HG02763 (cell line): Measurements from ENCODE around the gene PRRT1.
"Not testable (repeated sequence)": the region's sequence is repeated elsewhere in the genome, so short reads cannot be mapped to it uniquely, and the experiment has no call there.

Experiments used
- ATAC-seq: cut with Tn5 transposase; IDR thresholded peaks from one replicate; pipeline ENCODE4 v1.9.1; 2021; ENCODE audit warnings: mild to moderate bottlenecking, moderate library complexity; ENCODE audit not compliant: unreplicated experiment

The PRRT1 gene

DNA sequence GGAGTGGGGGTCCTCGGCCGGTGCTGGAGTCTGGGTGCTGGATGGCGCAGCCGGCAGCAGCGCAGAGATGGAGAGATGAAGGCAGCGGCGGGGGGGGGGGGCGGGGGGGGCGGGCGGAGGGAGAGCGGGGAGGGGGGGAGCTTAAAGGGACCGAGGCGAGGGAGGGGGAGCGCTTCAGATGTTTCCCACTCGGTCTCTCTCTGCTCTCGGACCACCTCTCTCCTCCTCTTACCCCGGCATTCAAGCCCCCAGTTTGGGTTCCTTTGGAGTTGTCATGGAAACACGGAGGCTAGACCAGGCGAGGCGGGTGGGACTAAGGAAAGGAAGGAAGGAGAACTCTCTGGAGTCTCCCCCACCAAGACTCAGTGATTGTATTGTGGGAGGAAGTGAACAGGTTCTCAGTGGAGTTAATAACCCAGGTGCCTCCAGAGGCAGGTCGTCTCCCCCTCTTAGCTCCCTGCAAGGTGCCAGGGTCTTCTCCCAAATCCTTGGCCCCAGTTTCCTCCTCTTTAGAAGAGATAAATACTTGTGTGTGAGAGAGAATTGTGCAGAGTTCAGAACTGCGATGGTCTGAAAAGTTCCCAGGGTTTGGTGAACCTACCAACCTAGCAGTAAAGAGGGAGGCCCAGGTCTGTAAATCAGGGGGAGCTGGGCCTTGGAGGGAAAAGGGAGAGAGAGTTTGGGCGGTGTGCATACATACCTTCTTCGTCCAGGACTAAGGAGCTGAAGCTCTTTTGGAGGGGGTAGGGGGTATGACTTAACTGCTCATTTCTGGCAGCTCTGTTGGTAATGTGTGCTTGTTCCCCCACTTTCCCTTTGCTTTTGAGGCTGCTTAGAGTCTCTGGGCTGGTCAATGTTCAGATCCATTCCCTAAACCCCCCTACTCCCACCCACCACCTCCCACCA, at the start of gene PRRT1:
Gene PRRT1, minus strand, starts transcription at position 77 of the 906 bp plus-strand sequence. CDS start 112 bp downstream, outside the sequence.
- no peak for ATAC-seq

DNA sequence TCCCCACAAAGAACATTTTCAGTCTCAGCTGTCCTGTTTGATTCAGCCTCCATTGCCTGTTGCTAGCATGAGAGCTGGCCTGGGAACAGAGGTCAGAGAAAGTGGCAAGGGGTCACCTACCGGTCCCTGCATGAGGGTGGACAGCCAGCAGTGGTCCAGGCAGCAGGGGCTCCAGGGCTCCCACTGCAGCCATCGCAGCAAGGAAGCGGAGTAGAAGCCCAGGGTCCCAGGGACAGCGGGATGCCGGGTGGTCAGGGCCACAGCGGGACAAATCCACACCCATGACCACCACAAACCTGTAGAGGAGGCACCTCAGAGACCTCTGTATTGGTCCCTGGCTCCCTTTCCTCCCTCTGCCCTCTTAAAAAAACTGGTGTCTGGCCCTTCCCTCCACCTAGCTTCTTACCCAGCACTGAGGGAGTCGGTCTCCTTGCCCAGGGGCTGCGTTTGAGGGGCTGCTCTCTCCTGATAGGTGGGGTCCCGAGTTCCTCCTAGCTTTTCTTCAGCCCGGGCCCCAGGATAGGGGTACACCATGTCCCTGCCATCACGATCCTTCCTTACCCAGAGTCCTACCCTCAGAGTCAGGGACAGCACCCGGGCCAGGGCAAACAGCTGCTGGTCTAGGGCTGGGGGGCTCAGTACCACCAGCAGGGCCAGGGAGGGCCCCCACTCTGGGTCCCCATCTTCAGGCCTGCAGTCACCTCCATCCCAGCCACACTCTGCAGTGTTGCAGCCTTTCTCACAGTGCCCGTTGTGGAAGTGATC, 49.2 kb upstream of the PRRT1 start:
- no peak for ATAC-seq

DNA sequence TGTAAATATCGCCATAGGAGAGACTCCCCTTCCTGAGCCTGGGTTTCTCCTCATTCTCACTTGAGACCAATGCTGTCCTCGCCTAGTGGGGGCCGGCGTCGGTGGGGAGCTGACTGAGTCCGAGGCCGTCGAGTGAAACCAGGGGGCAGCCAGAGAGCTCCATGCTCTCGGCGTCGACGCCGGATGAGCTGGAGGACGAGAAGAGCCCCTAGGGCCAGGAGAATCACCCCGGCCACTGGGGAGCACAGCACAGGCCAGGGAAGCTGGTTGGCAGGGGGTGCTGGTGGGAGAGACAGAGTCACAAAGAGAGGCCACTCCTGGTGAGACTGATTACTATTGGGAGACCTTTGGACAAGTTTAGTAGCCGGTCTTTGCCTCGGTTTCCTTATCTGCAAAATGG, 47.1 kb upstream of the PRRT1 start:
- ATAC-seq = no peak

DNA sequence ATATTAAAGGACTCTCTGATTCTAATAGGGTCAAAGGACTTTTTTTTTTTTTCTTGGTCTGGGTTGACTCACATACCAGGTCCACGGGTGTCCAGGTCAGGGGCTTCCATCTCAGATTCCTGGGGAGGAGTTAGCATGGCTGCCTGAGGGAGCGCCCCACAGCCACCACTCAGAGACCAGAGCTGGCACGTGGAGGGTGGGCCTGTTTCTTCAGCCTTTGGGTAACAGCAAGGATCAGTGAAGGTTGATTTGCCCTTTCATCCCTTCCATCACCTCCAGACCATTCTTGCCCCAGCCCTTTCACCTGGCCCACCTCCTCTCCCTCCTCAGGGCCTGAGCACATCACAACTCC, 46.6 kb upstream of the PRRT1 start:
- ATAC-seq = no peak

DNA sequence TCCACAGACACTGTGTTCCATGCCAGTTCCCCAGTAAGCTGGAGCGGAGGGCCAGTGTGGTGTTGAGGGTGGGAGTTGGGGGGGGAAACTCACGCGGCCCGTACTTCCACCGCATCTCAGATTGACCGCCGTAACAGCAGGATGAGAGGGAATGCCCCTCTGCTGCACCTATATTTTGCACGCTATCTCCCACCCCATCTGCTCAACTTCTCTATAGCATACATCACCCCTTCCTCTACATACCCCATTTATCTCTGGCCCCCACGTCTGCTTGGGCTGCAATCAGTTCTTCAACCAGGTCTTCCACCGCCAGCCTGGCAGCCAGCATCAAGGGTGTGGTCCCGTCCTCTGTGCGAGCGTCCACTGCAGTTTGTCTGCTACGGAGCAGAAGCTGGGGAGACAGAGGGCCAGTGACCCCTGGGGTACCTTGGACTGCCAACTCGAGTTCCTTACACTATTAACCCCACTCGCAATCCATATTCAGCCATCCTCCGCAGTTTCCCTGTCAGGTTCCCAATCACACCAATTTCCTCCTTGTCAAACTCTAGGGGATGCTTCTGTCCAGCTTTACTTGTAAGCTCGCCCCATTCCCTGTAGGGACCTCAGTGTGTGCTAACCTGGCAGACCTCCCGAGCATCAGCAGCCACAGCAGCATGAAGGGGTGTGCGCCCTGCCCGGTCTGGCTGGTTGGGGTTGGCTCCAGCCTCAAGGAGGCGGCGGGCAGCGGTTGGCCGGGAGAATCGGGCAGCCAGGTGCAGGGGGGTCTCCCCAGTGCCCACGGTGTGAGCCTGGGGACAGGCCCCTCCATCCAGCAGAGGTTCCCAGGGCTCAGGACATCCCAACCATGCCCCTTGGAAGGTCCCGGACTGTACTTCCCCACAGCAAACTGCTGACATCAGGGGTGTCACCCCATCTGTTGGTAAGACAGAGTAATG, 45.2 kb upstream of the PRRT1 start:
- no peak for ATAC-seq

DNA sequence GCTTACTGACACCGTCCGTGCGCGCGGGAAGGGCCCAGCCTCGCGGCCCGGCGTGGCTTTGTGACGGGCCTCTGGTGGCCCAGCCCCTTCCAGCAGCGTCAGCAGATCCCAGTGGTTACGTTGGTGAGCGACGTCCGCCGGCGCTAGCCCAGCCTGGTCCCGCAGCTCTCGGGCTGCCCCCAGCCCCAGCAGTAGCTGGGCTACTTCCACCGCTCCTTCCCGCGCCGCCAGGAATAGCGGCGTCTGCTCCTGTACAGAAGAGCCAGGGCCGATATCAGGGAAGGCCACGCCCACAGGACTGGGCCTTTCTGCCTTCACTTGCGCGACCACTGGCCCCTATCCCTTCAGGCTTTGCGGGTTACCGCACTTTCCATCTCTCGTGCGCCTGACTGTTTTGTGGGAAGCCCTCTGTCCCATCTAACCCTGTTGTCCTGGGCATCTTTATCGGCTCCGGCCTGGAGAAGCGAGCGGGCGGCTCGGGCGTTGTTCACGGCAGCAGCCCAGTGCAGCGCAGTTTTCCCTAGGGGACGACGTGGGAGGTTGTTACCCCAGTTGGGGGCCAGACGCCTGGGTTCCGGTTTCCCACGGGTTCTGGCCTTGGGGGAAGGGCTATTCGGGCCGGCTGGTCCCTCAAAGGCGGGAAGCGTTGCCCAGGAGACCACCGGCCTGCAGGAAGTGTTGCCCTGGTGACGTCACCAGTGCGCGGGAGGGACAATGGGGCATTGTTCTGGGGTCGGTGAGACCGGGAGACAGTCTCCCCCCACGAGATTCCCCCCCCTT, 44.4 kb upstream of the PRRT1 start:
- peak; percentile 16 for ATAC-seq

DNA sequence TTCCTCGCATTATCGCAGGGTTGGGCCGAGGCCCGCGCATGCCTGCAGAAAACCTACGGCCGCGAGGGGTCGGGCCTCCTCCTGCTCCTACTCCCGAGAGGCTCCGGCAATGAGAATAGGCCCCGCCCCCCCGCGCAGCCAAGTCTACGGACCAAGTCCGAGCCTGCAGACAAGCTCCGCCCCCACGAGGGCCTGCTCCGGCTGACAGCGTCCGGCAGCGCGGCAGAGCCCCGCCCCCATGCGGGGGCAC, 43.8 kb upstream of the PRRT1 start:
- ATAC-seq = peak; percentile 70

DNA sequence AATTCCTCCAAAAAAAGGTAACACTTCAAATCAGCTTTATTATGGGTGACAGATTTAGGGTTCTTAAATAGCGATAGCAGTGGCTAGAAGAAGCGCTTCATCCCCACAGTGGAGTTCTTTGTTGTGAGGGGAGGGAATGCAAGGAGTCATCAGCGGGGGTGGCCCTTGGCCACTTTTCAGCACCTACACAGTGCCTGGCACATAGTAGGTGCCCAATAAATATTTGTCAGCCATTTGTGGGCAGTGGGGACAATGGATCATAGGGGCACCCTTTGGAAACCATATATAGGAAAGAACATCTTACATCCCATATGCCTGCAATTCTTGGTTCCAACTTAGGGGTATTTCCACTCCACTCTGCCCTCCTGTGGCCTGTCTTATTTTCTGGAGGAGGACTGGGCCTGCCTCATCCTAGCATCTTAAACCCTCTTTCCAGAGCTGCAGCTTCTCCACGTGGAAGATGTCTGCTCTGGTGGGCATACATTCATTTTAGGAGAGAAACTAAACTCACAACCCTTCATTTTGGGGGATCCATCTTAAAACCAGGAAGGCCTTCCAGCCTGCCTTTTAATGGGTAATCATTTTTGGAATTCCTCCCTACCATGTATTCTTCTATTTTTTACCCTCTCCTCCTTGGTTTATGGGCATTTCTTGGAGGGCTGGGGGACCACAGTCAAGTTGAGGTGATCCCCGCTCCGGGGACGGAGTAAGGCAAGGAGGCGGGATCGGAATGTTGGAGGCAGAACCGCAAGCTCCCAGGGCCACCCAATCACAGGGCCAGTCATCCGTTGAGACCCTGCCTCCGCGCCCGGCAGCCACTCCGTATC, 43.3 kb upstream of the PRRT1 start:
- ATAC-seq = peak; percentile 74

DNA sequence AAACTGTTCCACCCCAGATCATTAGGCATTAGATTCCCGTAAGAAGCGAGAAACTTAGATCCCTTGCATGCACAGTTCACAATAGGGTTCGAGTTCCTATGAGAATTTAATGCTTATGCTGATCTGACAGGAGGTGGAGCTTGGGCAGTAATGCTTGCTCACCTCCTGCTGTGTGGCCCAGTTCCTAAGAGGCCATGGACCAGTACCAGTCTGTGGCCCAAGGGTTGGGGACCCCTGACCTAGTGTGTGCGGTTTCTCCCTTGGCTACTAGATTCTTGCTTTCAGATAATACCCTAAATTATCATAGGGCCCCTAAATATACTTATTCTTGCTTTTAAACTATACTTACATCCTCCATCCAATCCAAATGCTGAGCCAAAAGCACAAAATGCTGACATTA, 42.6 kb upstream of the PRRT1 start:
- ATAC-seq = no peak

DNA sequence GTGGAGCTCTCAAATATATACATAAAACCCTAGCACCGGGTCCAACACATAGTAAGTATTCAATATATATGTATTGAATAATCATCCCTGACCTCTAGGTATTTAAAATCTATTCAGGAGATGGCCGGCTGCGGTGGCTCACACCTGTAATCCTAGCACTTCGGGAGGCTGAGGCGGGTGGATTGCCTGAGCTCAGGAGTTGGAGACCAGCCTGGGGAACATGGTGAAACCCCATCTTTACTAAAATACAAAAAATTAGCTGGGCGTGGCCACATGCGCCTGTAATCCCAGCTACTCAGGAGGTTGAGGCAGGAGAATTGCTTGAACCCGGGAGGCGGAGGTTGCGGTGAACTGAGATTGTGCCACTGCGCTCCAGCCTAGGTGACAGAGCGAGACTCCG, 41.4 kb upstream of the PRRT1 start:
- ATAC-seq = not testable (repeated sequence)

DNA sequence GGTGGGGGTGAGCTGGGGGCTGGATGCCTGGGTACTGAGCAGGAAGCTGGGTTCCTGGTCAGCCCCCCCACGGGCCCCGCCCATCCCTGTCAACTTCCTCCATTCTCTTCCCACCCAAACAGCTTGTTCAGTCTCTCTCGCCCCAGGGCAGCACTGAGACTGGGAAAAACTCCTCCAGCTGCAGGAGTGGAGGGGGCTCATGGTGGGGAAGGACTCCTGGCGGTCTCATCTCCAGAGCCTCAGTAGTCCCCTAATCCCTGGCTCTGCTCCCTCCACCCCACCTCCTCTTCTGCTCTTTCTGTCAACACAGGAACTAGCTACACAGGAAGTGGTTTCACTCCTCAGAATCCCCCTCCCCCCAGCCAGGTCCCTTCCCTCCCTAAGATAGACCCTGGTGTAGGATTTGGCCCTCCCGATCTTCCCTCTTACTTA, 40.9 kb upstream of the PRRT1 start, which contains the start of gene GPSM3:
Gene GPSM3, minus strand, starts transcription at position 36 of the 432 bp plus-strand sequence. CDS start 130 bp downstream, outside the sequence.
- no peak for ATAC-seq

DNA sequence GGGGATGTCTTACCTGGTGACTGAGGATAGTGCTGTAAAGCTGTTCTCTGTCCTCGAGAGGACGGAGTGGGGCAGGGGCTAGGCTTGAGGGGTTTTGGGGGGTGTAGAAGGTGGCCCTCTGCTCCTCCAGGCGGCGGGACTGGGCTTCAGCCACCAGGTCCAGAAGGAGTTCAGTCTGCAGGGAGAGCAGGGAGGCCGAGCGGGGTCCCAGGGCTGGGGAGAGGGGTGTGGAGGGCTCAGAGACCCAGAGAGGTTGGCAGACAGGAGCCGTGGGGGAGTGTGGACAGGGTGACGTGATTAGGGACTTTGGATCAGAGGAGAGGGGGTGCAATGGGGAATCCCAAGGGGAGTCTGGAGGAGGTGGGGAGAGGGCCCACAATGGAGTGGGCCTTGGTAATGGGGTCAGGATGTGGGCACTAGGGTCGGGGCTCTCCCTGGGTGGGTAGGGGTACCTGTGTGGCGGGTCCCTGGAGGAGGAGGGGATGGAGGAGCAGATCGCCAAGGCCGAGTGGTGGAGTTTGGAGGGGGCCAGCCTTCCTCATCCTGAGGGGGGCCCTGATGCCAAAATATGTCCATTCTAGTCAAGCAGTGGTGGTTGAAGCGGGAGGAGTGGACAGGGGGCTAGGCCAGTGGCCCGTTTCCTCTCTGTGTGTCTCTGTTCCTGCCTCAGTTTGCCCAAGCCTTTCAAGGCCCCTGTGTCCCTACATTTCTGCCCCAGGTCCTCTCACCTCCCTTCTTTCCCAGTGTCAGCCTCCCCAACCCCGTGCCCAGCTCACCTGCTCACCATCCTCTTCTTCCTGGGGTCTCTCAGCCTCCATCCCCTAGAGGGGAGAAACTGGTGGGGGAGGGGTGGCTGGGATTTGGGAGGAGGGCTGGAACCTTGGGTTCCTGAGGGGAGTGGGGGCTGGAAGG, 40.2 kb upstream of the PRRT1 start:
- no peak for ATAC-seq

DNA sequence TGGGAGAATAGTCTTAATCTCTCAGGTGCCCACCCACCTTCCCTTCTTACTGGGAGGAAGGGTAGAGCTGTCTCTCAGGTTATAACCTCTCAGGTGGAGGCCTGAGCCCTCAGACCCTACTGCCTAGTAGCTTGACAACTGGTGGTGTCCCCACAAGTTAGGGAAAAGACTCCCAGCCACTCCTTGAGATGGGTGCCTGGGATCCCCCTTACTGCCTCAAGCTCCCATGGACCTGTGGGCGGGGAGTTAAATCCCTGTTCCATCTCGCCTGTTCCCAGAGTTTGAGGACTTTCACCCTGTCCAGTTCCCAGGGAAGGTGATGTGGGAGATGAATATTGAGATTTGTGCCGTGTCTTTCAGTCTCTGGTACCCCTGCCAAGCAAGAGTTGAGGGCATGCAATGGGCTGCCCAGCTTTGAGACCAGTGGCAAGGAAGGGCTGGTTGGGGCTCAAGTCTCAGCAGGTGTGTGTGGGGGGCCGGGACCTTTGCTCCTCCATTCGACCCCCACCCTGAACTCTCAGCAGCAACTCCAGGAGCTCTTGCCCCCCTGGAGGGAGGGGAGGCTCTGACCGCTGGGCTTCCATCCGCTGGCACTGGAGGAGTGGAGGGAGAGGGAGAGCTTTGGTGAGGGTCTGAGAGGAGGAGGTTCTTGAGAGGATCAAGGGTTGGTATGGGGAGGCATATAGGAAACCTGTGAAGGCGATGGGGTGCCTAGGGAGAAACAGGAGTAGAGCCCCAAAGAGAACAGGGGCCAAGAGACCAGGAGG, 39.4 kb upstream of the PRRT1 start:
- ATAC-seq = no peak

DNA sequence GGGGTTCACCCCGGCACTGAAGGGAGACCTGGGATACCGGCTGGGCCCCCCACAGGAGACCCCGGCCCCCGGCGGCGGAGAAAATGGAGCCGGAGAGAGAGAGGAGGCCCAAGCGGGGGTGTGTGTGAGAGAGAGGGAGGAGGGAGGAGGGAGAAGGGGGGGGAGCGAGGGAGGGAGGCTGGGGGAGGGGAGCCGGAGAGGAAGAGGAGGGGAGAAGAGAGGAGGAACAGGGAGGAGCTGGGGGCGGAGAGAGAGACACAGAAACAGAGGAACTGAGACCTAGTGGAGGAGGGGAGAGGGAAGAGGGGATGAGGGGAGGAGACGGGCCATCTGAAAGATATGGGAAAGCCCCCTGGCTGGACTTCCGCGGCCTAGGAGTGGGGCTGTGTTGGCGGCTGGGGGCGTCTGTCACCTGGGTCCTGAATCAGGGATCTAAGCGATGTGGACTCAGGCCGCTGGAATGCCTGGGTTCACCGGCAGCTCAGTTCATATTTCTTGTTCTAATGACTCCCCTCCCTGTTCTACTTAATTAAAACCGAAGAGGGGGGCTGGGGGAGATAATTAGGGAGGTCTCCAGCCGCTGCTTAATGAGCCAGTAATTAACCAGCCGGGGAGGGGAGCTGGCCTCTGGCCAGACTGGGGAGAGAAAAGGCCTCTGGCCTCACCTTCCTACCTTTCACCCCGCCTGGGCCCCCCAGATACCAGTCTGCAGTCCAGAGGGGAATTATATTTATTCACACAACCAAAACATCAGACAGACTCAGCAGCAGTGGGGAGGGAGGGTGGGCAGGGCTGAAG, 38.5 kb upstream of the PRRT1 start, which contains the start of gene PBX2:
Gene PBX2, minus strand, starts transcription at position 149 of the 798 bp plus-strand sequence. CDS start 287 bp downstream, outside the sequence.
- ATAC-seq = peak; percentile 69

DNA sequence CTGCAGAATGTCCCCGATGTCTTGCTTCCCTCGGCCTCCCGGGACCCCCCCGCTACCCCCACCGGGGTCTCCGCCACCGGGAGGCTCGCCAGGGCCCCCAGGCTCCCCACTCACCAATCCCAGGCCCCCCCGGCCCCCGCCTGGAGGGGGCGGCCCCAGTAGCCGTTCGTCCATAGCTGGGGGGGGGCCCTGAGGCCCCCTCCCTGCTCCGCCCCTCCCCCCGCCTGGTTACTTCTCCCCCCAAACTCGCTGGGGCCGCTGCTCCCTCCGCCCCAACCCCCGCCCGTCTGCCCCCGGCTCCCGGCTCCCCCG, 38.0 kb upstream of the PRRT1 start:
- no peak for ATAC-seq

DNA sequence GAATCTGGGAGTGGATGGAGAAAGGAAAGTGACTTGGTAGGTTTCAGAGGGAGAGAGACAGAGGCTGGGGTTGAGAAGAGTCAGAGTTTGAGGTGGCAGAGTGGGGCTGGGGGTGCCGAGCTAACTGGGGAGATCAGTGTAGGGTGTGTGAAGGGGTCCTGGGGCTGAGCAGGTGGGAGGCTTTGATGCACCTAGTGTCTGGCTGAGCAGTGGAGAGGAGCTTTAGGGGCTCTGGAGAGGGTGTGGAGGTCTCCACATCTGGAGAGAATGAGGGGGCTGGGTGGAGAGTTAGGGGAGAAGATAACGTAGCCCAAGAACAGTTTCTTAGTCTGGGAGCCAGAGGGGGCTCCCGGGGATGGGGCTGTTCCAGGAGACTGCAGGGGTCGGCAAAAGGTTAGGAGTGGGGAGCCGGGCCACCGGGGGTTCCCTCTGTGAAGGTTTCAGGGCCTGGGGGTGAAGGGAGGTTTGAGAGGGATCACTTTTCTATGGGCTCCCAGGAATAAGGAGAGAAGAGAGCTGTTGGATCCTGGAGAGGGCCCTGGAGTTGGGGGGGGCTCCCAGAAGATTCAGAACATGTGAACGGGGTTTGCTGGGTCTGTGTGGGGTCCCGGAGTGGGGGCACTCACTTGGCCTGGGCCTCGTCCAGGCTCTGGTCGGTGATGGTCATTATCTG, 37.5 kb upstream of the PRRT1 start:
- ATAC-seq = no peak
